Panc1 (cell line): ENCODE results near the gene SRGAP2C. TPM values are rescaled to one million over a fixed set of nuclear protein-coding genes. Genes with fewer than 3 reads are reported as not detected.
A peak's percentile ranks its signal among the peaks of the same experiment; 100 is the strongest.
"Not testable (repeated sequence)": the region's sequence is repeated elsewhere in the genome, so short reads cannot be mapped to it uniquely, and the experiment has no call there.

Experiments
- ATAC-seq: fragments of 200-7000 bp; cut with Tn5 transposase; 2 replicates; pipeline ENCODE4 v1.9.1; 2020; ENCODE audit warnings: mild to moderate bottlenecking, moderate library complexity
- BruUV-seq: library from RNA; stranded (reverse); fragments of 400-500 nt; replicated peaks from 2 replicates; lab custom pipeline; 2021; lab: Mats Ljungman, UMichigan
- CTCF ChIA-PET: fragments of 300-600 bp; sonication (Branson Sonifier 250); formaldehyde crosslinking; loops from one replicate; lab custom pipeline; 2022; ENCODE audit warnings: antibody characterized with exemption; lab: Charles Lee
- POLR2A ChIA-PET: fragments of 300-600 bp; sonication (Branson Sonifier 250); formaldehyde crosslinking; loops from one replicate; lab custom pipeline; 2022; ENCODE audit warnings: antibody characterized with exemption; lab: Charles Lee
- DNase-seq: peaks from one replicate; pipeline ENCODE4 v3.0.0-alpha.2; 2010; ENCODE audit warnings: low read depth, low spot score
- H3K27ac ChIP-seq: 2 replicates; pipeline ENCODE4 v1.5.1; 2011; ENCODE audit warnings: mild to moderate bottlenecking, low read length, inconsistent platforms
- H3K27me3 ChIP-seq: fragments of 200-500 bp; sonication (Bioruptor generic); 2 replicates; pipeline ENCODE4 v1.6.0; 2014; ENCODE audit warnings: low read length, inconsistent platforms; ENCODE audit not compliant: control insufficient read depth, insufficient read depth
- H3K36me3 ChIP-seq: fragments of 200-500 bp; sonication (Bioruptor generic); 2 replicates; pipeline ENCODE4 v1.5.1; 2014; ENCODE audit warnings: inconsistent platforms, mild to moderate bottlenecking, low read length, moderate library complexity; ENCODE audit not compliant: control insufficient read depth, insufficient read depth
- H3K4me1 ChIP-seq: 2 replicates; pipeline ENCODE4 v1.5.1; 2011; ENCODE audit warnings: inconsistent platforms, mild to moderate bottlenecking, low read length, moderate library complexity; ENCODE audit not compliant: control insufficient read depth, insufficient read depth
- H3K4me3 ChIP-seq, 2 experiments: 2 replicates each; pipeline ENCODE4 v1.5.1; 2011 to 2012; ENCODE audit warnings: low read depth in 2 of 2, low read length in 2 of 2, mild to moderate bottlenecking in 2 of 2, inconsistent platforms in 1 of 2, moderate library complexity in 1 of 2
- H3K9me3 ChIP-seq: fragments of 200-500 bp; sonication (Bioruptor generic); 2 replicates; pipeline ENCODE4 v1.5.1; 2014; ENCODE audit warnings: low read depth, mild to moderate bottlenecking, inconsistent platforms, low read length, moderate library complexity; ENCODE audit not compliant: control insufficient read depth, insufficient read depth
- CTCF ChIP-seq: fragments of 450-650 bp; IDR thresholded peaks from 2 replicates; pipeline ENCODE4 v1.5.1; 2017; ENCODE audit warnings: mild to moderate bottlenecking
- POLR2AphosphoS5 ChIP-seq: IDR thresholded peaks from 2 replicates; pipeline ENCODE4 v1.6.1; 2012; ENCODE audit warnings: mild to moderate bottlenecking, low read depth, low read length, moderate library complexity
- REST ChIP-seq, 2 experiments: IDR thresholded peaks; 2 replicates each; pipeline ENCODE4 v1.6.1; 2011 to 2012; ENCODE audit warnings: low read depth in 2 of 2, control low read depth in 1 of 2, low read length in 1 of 2, mild to moderate bottlenecking in 1 of 2, moderate library complexity in 1 of 2; ENCODE audit not compliant: insufficient read depth in 1 of 2
- SIN3A ChIP-seq: IDR thresholded peaks from 2 replicates; pipeline ENCODE4 v1.6.1; 2012; ENCODE audit warnings: low read depth, mild to moderate bottlenecking, low read length, moderate library complexity, borderline replicate concordance; ENCODE audit not compliant: insufficient read depth
- TCF7L2 ChIP-seq: IDR thresholded peaks from 2 replicates; pipeline ENCODE4 v1.6.1; 2011; ENCODE audit warnings: mild to moderate bottlenecking, low read depth, low read length, inconsistent platforms
- in situ Hi-C: cut with HindIII; loops from 2 replicates; pipeline ENCODE4 v1.10.0; 2016; ENCODE audit warnings: low sequenced_read_pairs, low pct_unique_long_range_greater_than_20kb
- intact Hi-C: fragments of 100-400 bp; cut with micrococcal nuclease; formaldehyde crosslinking; loops from one replicate; pipeline ENCODE4 v1.10.0; 2022; ENCODE audit not compliant: unreplicated experiment
- total RNA-seq: library from RNA; stranded (reverse); gene quantifications from one replicate; pipeline ENCODE4 v1.2.1, GENCODE V29; 2021; ENCODE audit not compliant: unreplicated experiment

SRGAP2C gene
- total RNA-seq, 1 experiment from 2014 or later = 50.5 TPM

GRCh38 chr1:121423956-121424355, 239.2 kb downstream of the SRGAP2C start:
- H3K36me3 ChIP-seq, in situ Hi-C loops, H3K27me3 ChIP-seq, H3K4me3 ChIP-seq, H3K9me3 ChIP-seq, intact Hi-C loops, H3K4me1 ChIP-seq, DNase-seq, CTCF ChIA-PET, BruUV-seq, H3K27ac ChIP-seq, POLR2A ChIA-PET: not testable (repeated sequence)
- 0 out of 2 replicates have a peak, but pooled peaks have one; percentile 48 for ATAC-seq

- intact Hi-C loops, H3K36me3 ChIP-seq, CTCF ChIA-PET, H3K27me3 ChIP-seq, H3K4me3 ChIP-seq, H3K9me3 ChIP-seq, H3K27ac ChIP-seq, in situ Hi-C loops, POLR2A ChIA-PET, ATAC-seq, BruUV-seq, DNase-seq, H3K4me1 ChIP-seq: not testable (repeated sequence)
Measured at GRCh38 chr1:121433517-121433916, 248.7 kb downstream of the SRGAP2C start.

GRCh38 chr1:121438862-121439261, 254.1 kb downstream of the SRGAP2C start:
- H3K36me3 ChIP-seq, in situ Hi-C loops, H3K27ac ChIP-seq, H3K27me3 ChIP-seq, CTCF ChIA-PET, H3K4me1 ChIP-seq, BruUV-seq, H3K4me3 ChIP-seq, ATAC-seq, intact Hi-C loops, POLR2A ChIA-PET, H3K9me3 ChIP-seq, DNase-seq: not testable (repeated sequence)

GRCh38 chr1:121440993-121441392, 256.2 kb downstream of the SRGAP2C start:
- ATAC-seq (no peak), DNase-seq (no peak)
- BruUV-seq = no TSS peak
- in situ Hi-C loops = no loop called here
- Histone ChIP-seq H3K36me3 (no peaks in the 10 kb centered on the region), H3K4me1 (no peaks in the 10 kb centered on the region), H3K27me3 (no peaks in the 10 kb centered on the region), H3K9me3 (no peaks in the 10 kb centered on the region), H3K4me3 (no peak overlapping the region), H3K27ac (no peak overlapping the region)
- ChIA-PET POLR2A (no interaction called here), CTCF (no interaction called here)
- no peak for TF ChIP-seq TCF7L2
- no peak for TF ChIP-seq POLR2AphosphoS5
- no peak for TF ChIP-seq REST (IDR thresholded peaks at IDR 0.05; ENCODE audit: insufficient read depth in 1 of 2, low read depth in 2 of 2, low read length in 1 of 2)
- no peak for TF ChIP-seq SIN3A
- no peak for TF ChIP-seq CTCF
- intact Hi-C loops = no loop called here
